Fibroblast of skin of back (primary cell): ENCODE data around the gene LONRF2.
"Not testable (repeated sequence)": the region's sequence is repeated elsewhere in the genome, so short reads cannot be mapped to it uniquely, and the experiment has no call there.

Source experiments
- DNase-seq: peaks from one replicate; pipeline ENCODE4 v3.0.0-alpha.2; 2013

Gene LONRF2

DNA sequence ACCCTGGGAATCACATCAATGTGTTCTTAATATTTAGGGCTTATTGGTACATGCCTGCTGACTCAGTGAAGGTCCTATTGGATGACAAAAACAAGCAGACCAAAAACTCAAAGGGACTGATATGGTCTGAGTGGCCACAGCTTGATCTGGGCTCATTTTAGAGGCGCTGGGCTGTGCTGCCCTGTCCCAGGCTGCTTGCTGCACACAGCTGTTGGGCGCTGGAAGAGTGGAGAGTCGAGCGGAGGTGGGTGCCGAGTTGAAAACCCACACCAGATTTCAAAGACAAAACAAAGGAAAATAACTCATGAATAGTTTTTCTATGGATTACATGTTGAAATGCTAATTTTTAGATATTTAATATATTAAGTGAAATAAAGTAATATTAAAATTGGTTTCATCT, 68.5 kb downstream of the LONRF2 start:
- DNase-seq = no peak

DNA sequence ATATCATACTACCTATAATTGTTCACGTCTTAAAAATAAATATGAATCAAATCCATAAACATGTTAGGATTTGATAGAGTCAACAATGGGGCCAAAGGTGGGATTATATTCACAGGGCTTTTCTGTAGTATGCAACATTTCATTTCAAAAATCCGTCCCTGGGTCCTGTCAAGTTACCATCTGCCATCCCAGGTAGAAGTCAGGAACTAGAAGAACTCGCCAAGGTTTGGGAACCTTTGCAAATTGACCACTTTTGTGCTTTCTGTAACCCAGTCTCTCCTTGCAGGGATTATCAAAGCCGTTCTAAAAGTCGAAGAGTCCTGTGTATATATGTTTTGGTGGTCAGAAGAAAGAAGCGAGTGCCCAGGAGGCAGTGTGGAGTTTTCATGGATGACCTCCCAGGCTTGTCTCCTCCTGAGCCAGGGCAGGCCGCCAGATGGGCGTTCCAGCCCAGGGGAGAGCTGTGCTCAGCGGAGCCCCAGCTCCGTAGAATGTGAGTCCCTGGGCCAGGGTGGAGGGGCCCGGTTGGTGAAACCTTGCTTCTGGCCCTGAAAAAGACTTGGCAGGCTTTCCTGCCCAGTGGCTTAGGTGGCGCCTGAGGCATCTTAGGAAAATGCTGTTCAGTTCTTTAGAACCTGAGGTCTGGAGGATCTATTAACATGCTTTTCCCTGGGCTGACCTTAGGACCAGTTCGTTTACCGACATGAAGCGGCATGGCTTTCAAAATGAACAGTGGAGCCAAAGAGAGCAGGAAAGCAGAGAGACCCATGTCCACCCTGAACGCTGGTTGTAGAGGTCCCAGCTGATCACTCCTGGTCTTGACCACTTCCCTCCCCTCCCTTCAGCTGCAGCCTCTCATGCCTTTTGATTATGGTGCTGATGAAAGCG, 69.2 kb downstream of the LONRF2 start:
- DNase-seq = no peak

DNA sequence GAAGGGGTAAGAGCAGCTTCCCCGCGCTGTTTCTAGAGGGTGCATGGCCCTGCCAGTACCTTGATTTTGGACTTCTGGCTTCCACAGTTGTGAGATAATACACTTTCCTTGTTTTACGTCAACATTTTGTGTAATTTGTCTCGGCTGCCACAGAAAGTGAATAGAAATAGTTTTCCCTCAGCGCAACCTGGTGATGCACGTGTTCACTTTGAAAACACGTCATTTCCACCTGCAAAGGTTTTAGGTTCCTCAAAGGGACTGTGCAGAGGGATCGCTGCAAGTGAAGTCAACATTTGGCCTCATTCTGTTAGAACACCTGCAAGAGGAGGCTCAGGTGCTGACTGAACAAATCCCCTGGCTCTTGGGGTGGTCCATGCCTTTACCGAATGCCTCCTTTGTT, 71.7 kb downstream of the LONRF2 start:
- DNase-seq = no peak

- no peak for DNase-seq
These were observed 73.3 kb downstream of the LONRF2 start for GRCh38 chr2:100248971-100249370.

DNA sequence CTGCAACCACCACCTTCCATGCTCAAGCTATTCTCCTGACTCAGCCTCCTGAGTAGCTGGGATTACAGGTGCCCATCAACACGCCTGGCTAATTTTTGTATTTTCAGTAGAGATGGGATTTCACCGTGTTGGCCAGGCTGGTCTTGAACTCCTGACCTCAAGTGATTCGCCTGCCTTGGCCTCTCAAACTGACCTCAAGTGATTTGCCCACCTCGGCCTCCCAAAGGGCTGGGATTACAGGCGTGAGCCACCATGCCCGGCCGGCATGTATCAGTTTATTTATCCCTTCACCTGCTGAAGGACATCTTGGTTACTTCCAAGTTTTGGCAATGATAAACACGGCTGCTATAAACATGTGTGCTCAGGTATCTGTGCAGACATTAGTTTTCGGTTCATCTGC, 73.7 kb downstream of the LONRF2 start:
- not testable (repeated sequence) for DNase-seq

GRCh38 chr2:100248044-100248330, 74.3 kb downstream of the LONRF2 start:
- no peak for DNase-seq

- DNase-seq = no peak
These were observed 74.9 kb downstream of the LONRF2 start for GRCh38 chr2:100247256-100248043.

DNA sequence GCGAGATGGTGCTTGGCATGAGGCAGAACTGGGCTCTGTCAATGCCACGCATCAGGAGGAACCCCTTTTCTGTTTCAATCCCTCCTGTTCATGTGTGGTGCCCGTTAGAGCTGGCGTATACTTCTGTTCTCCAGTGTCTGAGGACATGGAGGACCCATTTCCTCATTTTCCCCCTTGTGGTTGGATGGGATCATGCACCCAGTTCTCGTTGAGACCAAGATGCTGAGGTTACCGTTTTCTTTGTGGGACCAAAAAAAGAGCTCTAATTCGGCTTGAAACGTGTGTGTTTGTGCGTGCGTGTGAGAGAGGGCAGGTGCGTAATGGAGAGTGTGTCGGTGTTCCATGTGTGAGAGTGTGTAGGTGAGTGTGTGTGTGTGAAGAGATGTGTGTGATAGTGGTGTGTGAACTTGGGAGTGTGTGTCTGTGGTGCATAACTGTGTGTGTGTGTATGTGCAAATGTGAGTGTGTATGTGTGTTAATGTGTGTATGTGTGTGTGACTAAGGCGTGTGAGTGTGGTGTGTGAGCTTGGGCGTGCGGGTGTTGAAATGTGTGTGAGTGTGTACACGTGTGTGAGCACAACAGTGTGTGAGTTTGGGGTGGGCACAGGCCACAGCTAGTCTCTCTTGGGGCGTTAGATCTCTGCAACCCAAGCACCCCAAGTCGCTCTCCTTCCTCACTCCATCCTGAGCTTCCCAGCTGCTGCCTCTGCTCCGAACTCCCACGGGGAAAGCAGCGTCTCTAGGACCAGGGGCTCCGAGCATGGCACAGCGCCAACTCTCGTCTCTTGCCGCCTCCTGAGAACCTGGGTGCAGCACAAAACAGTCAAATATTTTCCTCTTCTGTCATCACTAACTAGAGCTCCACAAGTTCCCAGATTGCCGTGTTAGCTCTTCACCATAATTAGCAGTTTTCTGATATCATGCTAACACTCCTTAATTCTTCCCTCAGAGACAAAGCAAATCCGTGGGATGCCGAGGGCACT, 75.8 kb downstream of the LONRF2 start:
- DNase-seq = peak; percentile 30

- no peak for DNase-seq
These were observed 76.6 kb downstream of the LONRF2 start for GRCh38 chr2:100245681-100246080.

DNA sequence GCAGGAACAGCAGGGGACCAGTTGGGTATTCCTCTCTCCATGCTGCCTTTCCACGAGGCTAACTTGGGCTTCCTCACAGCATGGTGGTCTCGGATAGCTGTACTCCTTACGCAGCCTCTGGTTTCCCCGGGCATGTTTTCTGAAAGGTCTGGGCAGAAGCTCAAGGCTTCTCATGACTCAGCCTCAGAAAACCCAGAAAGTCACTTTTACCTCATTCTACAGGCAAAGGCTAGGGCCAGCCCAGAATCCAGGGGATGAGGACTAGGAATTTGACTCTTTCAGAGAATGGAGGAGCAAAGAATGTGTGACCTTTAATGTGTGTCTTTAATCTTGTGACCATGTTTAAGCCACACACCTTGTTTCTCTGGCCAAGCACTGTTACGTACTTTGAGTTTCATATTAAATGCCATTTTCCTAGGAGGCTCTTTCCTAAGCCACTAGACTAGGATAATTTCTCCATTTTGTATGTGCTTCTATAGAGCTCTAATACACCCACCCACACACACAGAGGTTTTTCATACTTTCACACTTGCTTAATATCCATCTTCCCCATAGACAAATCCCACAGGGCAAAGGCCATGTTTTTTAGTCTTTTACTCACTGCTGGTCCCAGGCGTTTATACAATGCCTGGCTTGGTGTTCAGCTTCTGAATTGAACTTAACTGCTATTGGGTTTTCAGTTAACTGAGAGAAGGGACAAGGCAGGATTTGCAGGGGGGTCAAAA, 77.3 kb downstream of the LONRF2 start:
- peak; percentile 43 for DNase-seq

- no peak for DNase-seq
These were observed 78.7 kb downstream of the LONRF2 start for GRCh38 chr2:100243631-100244030.

DNA sequence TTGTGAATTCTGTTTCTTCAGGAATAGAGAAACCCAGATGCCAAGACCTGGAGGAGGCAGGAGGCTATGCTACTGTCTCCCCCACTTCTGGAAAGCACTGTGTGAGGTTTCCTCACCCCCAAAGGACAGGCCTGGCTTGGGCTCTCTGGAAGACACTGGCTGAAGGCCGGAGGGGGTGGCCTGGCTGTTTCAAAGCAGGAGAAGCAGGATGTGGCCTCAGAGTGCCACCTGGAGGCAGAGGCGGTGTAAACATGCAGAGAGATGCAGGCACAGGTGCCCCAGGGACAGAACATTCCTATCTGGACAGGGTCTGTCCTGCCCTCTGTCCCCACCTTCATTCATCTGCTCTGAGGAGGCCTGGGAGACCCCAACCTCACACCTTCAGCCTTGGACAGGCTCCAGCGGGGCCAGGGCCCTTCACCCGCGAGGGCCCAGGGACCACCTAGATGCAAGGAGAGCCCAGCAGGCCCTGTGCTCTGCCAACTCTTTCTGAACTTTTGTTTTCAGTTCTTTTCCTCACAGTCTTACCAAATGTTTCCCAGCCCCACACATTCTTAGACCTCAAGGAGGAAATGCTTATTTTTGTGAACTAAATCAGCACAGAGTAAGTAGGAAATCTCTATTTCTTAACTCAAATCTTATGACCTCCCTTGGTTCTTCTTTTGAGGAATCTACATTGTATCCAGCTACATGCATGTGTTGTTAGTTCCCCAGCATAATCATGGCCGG, 79.2 kb downstream of the LONRF2 start:
- peak; percentile 67 for DNase-seq

DNA sequence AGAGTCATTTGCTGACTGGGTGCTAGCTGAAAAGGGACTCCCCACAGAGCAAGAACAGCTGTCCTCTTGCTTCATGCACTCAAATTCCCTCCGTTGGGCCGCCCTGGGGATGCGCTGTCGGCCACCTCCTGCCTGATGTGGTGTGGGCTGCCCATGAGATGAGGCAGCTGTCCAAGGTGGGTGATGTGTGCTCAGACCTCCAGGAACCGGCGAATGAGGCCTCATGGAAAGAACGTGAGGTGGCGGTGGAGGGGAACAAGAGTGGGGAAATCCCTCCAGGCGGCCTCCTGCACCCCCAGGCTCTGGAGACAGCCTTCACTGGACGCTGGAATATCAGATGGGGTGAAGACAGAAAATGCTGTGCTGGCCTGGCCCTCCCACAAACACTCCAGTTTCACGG, 79.8 kb downstream of the LONRF2 start:
- no peak for DNase-seq

DNA sequence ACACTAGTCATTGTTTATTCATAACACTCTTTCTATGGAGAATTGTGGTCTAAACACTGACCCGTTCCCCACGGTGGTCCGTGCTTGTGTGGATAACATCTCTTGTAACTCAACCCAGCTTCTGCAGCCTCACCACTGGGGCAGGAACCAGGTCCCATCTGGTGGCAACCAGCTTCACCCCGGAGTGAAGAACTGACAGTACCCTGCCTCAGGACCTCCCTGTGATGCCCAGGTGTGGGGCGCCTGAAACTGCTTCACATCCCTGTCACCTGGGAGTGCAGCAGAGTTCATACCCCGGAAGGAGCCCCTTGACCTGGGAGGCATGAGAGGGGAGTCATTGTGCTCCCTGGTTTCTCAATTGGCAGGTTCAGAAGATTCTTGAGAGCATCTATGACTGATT, 81.1 kb downstream of the LONRF2 start:
- DNase-seq = no peak

DNA sequence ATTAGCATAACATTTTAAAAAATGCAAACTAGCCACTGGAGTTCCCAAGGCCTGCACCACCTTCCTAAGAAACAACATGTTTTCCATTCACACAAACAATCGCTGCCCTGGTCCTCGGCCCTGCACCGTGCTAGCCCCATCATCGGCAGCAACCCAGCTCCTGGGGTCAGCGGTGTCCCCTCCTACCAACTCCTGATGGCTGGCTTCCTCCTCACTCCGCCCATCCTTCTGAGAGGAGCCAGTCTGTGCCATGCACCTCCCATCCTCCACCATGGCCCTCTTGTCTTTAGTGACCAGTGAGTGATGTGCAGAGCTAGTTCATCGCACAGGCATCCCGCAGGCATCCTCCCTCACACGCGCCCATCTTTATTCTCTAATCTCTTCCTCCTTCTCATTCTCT, 81.9 kb downstream of the LONRF2 start:
- no peak for DNase-seq

- DNase-seq = no peak
These were observed 82.7 kb downstream of the LONRF2 start for GRCh38 chr2:100239486-100240210.

GRCh38 chr2:100238471-100238870, 83.8 kb downstream of the LONRF2 start:
- DNase-seq = no peak

DNA sequence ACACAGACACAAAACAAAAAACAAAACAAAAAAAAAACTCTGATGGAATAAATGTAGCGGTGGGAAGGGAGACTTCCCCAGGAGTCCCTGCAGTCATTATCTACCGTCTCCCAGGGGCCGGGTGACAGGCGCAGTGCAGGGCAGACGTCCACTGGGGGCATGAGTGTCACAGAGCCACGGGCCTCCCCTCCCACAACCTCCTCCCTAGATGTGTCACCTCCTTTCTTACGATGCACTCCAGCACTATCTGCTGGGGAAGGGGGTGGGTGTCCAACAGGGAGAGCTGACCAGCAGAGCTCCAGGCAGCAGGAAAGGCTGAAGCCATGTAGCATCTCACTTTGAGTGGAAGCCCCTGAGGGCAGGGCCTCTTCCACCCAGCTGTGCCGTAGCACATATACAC, 84.5 kb downstream of the LONRF2 start:
- DNase-seq = peak; percentile 24

DNA sequence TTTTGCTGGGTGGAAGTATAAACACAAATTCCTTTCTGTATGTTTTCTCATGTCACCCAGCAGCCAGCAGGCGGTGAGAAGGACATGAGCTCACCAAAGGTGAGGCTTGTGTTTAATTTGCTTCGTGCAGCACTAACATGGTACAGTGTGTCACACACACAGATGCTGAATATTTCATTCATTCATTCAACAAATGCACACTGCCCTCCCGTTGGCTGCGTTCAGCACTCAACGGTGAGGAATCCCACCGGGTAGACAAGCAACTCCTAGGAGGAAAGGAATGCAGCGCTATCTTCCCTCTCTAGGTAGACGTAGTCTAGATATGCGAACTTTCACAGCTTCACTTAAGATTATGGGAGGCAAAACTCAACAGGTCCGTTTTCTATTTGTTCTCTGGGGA, 85.1 kb downstream of the LONRF2 start:
- DNase-seq = no peak

- DNase-seq = no peak
These were observed 86.1 kb downstream of the LONRF2 start for GRCh38 chr2:100236166-100236565.

DNA sequence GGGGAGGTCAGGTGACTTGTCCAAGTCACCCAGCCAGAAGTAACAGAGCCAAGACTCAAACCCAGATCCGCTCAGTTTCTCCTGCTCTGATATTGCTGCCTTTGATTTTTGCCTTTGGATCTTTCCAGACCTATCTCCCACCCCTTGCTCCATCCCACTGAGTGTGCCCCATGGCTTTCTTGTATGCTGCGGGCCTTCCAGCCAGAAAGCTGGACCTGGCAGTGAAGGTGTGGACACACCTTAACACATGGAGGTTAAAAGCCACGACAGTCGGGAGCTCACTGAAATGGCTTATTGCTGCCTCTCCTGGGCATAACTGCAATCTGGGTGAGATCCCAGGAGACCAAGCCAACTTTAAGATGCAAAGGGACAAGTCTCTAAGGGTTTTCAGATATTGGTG, 86.7 kb downstream of the LONRF2 start:
- DNase-seq = no peak
